ENCODE results near the gene CA10. TPM values are rescaled to one million over a fixed set of nuclear protein-coding genes. Genes with fewer than 3 reads are reported as not detected.

CA10 gene
- total RNA-seq, 2 donors from 2014 or later: not detected

GRCh38 chr17:51848451-51848850, 310.1 kb downstream of the CA10 start:
- no peak overlapping the region for H3K4me3 ChIP-seq
- ATAC-seq (ENCODE audit: insufficient number of reproducible peaks, low FRiP score, low read depth) (no peak), DNase-seq (ENCODE audit: low spot score) (no peak)
- H3K9me3 ChIP-seq: no peaks in the 10 kb centered on the region
- no peaks in the 10 kb centered on the region for H3K4me1 ChIP-seq (ENCODE audit: control insufficient read depth in 1 of 2, low read depth in 2 of 2)
- H3K27ac ChIP-seq: no peak overlapping the region
- TF ChIP-seq, protein P1, sequence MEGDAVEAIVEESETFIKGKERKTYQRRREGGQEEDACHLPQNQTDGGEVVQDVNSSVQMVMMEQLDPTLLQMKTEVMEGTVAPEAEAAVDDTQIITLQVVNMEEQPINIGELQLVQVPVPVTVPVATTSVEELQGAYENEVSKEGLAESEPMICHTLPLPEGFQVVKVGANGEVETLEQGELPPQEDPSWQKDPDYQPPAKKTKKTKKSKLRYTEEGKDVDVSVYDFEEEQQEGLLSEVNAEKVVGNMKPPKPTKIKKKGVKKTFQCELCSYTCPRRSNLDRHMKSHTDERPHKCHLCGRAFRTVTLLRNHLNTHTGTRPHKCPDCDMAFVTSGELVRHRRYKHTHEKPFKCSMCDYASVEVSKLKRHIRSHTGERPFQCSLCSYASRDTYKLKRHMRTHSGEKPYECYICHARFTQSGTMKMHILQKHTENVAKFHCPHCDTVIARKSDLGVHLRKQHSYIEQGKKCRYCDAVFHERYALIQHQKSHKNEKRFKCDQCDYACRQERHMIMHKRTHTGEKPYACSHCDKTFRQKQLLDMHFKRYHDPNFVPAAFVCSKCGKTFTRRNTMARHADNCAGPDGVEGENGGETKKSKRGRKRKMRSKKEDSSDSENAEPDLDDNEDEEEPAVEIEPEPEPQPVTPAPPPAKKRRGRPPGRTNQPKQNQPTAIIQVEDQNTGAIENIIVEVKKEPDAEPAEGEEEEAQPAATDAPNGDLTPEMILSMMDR (IDR thresholded peaks at IDR 0.05): no peak
- no peaks in the 10 kb centered on the region for H3K27me3 ChIP-seq (replicated peaks; ENCODE audit: insufficient read depth)
- no peaks in the 10 kb centered on the region for H3K36me3 ChIP-seq

DNA sequence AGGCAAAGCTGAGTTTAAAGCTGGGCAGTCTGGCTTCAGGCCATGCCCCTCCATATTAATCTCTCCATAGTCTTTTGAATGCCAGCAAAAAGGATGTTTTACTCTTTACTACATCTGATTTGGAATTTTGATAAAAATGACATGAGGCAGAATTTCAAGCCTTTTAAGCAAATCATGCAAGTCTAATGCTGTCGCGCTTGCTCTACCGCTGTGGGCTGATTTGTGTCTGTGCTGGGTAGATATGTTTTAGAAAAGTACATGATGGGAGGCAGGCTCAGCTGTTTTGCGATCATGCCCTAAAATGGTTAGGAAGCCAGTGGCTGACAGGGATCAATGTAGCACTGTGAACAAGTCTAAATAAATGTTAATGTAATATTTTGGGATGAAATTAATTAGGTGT, 311.9 kb downstream of the CA10 start:
- H3K4me3 ChIP-seq: no peak overlapping the region
- H3K36me3 ChIP-seq: no peaks in the 10 kb centered on the region
- DNase-seq (ENCODE audit: low spot score): no peak
- no peak overlapping the region for H3K27ac ChIP-seq
- no peak for ATAC-seq (ENCODE audit: insufficient number of reproducible peaks, low FRiP score, low read depth)
- TF ChIP-seq, protein P1 (IDR thresholded peaks at IDR 0.05): no peak
- H3K4me1 ChIP-seq (ENCODE audit: control insufficient read depth in 1 of 2, low read depth in 2 of 2): no peaks in the 10 kb centered on the region
- H3K9me3 ChIP-seq: no peaks in the 10 kb centered on the region
- no peaks in the 10 kb centered on the region for H3K27me3 ChIP-seq (replicated peaks; ENCODE audit: insufficient read depth)

DNA sequence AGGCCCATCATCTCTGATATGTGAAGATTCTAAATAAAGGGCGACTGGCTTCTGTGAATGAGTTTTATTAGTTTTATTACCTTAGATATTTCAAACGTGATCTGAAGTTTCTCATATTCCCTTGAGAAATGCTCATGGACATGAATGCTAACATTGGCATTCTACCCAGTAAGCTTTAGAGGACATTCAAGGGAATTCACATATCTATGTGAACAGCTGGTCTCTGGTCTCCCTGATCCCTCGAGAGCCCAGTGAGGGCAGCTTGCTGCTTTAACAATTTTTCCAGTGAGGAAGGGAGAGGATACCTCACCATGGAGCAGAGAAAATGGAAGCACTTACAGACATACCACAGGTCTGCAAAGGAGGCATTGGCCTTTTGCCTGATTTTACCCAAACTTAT, 312.7 kb downstream of the CA10 start:
- DNase-seq (ENCODE audit: low spot score) (no peak), ATAC-seq (ENCODE audit: insufficient number of reproducible peaks, low FRiP score, low read depth) (no peak)
- Histone ChIP-seq H3K4me3 (no peak overlapping the region), H3K36me3 (no peaks in the 10 kb centered on the region), H3K27ac (no peak overlapping the region), H3K27me3 (replicated peaks; ENCODE audit: insufficient read depth) (no peaks in the 10 kb centered on the region), H3K9me3 (no peaks in the 10 kb centered on the region), H3K4me1 (ENCODE audit: control insufficient read depth in 1 of 2, low read depth in 2 of 2) (no peaks in the 10 kb centered on the region)
- TF ChIP-seq, protein P1 (IDR thresholded peaks at IDR 0.05): no peak

GRCh38 chr17:51842763-51843162, 315.8 kb downstream of the CA10 start:
- Histone ChIP-seq H3K36me3 (no peaks in the 10 kb centered on the region), H3K27ac (no peak overlapping the region), H3K4me1 (ENCODE audit: control insufficient read depth in 1 of 2, low read depth in 2 of 2) (no peaks in the 10 kb centered on the region), H3K4me3 (no peak overlapping the region), H3K9me3 (no peaks in the 10 kb centered on the region), H3K27me3 (replicated peaks; ENCODE audit: insufficient read depth) (no peaks in the 10 kb centered on the region)
- TF ChIP-seq, protein P1 (IDR thresholded peaks at IDR 0.05): no peak
- ATAC-seq (ENCODE audit: insufficient number of reproducible peaks, low FRiP score, low read depth) (no peak), DNase-seq (ENCODE audit: low spot score) (no peak)

DNA sequence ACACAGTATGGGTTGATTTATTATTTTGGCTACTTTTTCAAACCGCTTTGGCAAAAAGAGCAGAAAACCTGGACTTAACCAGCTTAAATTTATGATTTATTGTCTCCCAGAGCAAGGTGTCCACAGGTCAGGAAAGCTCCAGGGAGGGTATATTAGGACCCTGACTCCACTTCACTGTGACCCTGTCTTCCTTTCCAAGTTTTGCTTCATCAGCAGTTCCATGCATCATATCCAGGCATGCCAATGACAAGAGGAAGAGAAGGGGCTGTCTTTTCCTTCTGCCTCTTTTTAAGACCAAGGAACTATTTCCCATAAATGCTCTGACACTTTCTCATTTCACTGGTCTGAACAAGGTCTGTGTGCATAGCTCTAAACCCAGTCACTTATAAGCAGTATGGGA, 316.8 kb downstream of the CA10 start:
- Histone ChIP-seq H3K4me1 (ENCODE audit: control insufficient read depth in 1 of 2, low read depth in 2 of 2) (no peaks in the 10 kb centered on the region), H3K9me3 (no peaks in the 10 kb centered on the region), H3K27ac (no peak overlapping the region), H3K4me3 (no peak overlapping the region), H3K36me3 (no peaks in the 10 kb centered on the region), H3K27me3 (replicated peaks; ENCODE audit: insufficient read depth) (no peaks in the 10 kb centered on the region)
- DNase-seq (ENCODE audit: low spot score) (no peak), ATAC-seq (ENCODE audit: insufficient number of reproducible peaks, low FRiP score, low read depth) (no peak)
- TF ChIP-seq, protein P1 (IDR thresholded peaks at IDR 0.05): no peak
